ENCODE results near the gene SIRPA.

SIRPA gene

DNA sequence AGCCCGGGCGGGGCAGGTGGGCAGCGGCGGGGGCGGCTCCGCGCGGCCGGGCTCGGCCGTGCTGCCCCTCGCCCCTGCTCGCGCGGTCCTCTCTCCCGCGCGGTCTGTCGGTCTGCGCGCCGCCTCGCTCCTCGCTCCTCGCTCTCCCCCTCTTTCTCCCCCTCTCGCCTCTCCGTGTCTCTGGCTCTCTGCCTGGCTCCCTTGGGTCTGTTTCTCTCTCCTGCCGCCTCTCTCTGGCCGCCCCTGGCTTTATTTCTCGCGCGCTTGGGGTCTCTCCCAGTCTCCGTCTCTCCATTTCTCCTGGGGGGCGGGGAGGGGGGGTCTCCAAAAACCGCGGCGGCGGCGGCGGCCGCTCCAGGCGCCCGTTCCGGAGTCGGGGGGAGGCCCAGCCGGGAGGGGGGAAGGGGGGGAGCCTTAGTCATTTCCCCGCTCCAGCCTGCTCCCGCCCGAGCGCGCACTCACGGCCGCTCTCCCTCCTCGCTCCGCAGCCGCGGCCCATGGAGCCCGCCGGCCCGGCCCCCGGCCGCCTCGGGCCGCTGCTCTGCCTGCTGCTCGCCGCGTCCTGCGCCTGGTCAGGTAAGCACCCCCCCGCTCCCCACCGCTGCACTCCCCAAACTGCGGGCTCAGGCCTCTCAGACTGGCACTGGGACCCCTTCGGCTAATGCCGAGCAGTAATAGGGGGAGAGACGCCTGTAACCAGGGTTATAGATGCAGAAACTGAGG, at the start of gene SIRPA:
Gene SIRPA (plus strand): TSS at position 457 of the 723 bp plus-strand sequence. CDS start 41 bp downstream, at position 498.
- no peak for DNase-seq (ENCODE audit: low spot score)

DNA sequence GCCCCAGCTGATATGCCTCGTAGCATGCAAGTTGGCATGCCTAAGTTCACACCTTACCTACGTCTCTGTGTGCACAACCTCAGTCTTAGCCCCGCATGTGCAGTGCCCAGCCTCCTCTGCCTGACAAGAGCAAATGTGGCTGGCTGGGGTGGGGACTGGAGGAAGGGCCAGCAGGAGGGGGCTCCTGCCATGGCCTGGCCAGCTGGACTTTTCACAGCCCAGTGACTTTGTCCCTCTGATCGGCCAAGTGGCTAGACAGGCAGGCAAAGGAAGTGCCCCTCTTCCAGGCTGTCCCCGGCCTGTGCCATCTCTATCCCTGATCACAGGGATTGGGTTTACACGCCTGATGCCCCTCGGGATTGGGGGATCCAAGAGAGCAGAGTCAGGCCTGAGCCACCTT, 49.5 kb upstream of the SIRPA start:
- DNase-seq (ENCODE audit: low spot score), result no peak

DNA sequence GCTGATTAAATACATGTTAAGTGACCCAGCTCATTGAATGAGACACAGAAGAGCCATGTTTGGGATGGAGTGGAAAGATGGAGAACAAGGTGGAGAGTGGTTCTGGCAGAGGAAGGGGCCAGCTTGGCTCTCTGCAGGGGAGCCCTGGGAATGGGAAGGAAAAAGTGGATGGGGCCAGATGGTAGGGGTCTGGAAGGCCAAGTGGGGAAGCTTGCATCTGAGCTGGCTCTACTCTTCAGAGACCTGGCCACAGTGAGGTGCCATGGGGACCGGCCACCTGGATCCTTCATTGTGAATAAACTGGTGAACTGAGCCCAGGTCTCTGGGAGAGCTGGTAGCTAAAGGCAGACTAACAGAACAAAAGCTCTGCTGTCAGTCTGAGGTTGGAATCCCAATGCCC, 48.9 kb upstream of the SIRPA start:
- DNase-seq (ENCODE audit: low spot score), result no peak

- DNase-seq (ENCODE audit: low spot score), result no peak
Observed at GRCh38 chr20:1846876-1847275, 48.3 kb upstream of the SIRPA start.

DNA sequence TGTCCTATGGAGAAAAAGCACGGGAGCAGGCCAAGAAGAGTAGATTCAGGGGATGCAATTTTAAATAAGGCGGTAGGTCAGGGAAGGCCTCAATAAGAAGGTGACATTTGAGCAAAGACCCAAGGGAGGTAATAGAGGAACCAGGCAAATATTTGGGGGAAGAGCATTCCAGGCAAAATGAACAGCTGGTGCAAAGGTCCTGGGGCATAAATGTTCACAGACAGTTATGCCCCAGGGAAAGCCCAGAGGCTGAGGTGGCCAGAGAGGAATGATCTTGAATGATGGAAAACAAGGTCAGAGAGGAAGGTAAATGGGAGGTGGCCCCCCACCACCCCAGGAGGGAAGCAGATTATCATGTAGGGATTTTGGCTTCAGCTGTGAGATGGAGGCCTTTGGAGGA, 47.4 kb upstream of the SIRPA start:
- DNase-seq (ENCODE audit: low spot score), result no peak

- no peak for DNase-seq (ENCODE audit: low spot score)
Observed at GRCh38 chr20:1848373-1848772, 46.8 kb upstream of the SIRPA start.

DNA sequence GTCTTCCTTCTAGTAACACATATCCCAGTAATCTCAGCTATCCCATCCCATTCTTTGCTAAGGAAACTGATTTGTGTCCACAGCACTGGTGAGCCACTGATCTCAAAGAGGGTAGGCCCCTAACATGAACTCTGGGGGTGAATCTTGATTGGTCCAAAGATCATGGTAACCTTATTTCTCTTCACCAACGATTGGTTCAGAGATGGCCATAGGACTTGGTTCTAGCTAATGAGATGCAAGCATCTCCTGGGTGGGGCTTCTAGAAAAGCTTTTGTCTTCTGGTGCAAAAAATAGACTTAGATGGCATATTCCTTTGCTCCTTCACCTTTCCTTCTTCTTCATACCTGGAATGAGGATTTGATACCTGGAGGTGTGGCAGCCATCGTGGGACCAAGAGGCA, 43.8 kb upstream of the SIRPA start:
- no peak for DNase-seq (ENCODE audit: low spot score)

GRCh38 chr20:1853473-1853872, 41.7 kb upstream of the SIRPA start:
- DNase-seq (ENCODE audit: low spot score), result no peak

DNA sequence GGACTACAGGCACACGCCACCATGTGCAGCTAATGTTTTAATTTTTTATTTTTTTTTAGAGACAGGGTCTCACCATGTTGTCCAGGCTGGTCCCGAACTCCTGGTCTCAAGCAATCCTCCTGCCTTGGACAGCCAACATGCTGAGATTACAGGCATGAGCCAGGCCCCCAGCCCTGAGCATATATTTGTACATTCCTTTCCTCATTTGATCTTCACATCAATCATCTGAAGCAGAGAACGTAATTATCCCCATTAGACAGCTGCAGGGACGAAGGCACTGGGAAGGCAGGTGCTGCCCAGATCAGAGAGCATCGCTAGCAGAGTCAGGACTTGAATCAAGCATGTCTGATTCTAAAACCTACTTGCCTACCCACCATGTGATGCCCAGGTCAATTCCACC, 41.0 kb upstream of the SIRPA start:
- DNase-seq (ENCODE audit: low spot score), result no peak

- DNase-seq (ENCODE audit: low spot score), result no peak
Observed at GRCh38 chr20:1855109-1855508, 40.1 kb upstream of the SIRPA start.

- no peak for DNase-seq (ENCODE audit: low spot score)
Observed at GRCh38 chr20:1855690-1856089, 39.5 kb upstream of the SIRPA start.

- no peak for DNase-seq (ENCODE audit: low spot score)
Observed at GRCh38 chr20:1856424-1856823, 38.8 kb upstream of the SIRPA start.

DNA sequence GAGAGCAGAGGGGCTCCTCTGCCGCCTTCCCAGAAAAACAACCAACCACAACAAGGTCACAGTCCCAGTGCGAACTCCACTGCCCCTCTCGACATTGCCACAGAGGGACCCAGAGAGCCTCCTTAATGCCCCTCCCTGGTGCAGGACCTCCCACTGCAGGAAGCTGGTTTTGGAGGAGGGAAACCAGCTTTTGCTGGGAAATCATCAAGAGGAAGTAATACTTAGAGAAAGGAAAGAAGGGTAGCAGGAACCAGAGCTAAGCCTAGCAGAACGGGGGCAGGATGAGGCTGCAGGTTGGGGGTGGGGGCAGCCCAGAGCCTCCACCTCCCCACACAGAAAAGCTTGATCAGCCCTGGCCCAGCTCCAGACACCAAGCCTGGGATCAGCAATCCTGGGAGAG, 37.7 kb upstream of the SIRPA start:
- no peak for DNase-seq (ENCODE audit: low spot score)

GRCh38 chr20:1858871-1859270, 36.3 kb upstream of the SIRPA start:
- no peak for DNase-seq (ENCODE audit: low spot score)

GRCh38 chr20:1860446-1860845, 34.8 kb upstream of the SIRPA start:
- DNase-seq (ENCODE audit: low spot score), result no peak

GRCh38 chr20:1861347-1861976, 33.7 kb upstream of the SIRPA start:
- no peak for DNase-seq (ENCODE audit: low spot score)

GRCh38 chr20:1861996-1862662, 33.1 kb upstream of the SIRPA start:
- DNase-seq (ENCODE audit: low spot score), result no peak

- DNase-seq (ENCODE audit: low spot score), result no peak
Observed at GRCh38 chr20:1862663-1863053, 32.5 kb upstream of the SIRPA start.

GRCh38 chr20:1863296-1863695, 31.9 kb upstream of the SIRPA start:
- no peak for DNase-seq (ENCODE audit: low spot score)

- DNase-seq (ENCODE audit: low spot score), result no peak
Observed at GRCh38 chr20:1866834-1867233, 28.4 kb upstream of the SIRPA start.

- DNase-seq (ENCODE audit: low spot score), result no peak
Observed at GRCh38 chr20:1867495-1868260, 27.5 kb upstream of the SIRPA start.

DNA sequence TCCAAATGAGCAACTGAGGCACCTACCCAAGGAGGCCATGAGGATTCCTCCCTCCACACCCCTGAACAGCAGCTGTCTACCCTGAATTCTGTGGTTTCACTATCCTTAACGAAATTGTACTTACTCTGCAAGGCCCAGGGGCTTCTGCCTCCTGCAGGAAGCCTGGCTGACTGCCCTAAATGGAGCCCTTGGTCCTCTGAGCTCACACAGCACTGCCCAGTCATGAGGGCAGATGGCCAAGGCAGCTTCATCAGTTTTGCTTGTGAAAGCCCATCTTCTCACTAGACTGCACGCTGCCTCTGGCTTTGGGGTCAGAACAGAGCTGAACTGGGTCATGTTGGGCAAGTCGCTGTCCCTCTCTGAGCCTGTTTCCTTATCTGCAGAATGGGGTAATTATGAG, 26.4 kb upstream of the SIRPA start:
- DNase-seq (ENCODE audit: low spot score), result no peak

DNA sequence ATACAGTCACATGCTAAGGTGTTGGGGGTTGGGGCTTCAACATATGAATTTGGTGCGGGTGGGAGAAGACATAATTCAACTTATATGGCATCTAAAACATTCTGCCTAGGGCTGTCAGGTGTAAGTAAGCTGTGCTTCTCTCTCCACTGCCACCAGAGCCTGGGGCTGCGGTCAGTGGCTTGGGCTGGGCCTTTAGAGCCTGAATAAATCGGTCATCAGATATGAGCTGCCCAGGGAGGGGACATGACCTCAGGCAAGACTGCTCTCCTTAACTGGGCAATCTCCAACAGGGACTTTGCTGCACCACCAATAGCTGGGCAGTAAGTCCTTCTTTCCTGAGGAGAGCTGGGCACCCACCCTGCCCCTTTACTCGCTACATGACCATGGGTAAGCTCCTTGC, 24.9 kb upstream of the SIRPA start:
- no peak for DNase-seq (ENCODE audit: low spot score)

All from CD4-positive, alpha-beta T cell treated with Interleukin-6 at 100 ng/mL for 8 hours (primary cell).